HL-60/S4 (cell line): ENCODE measurements around the gene VASH1.
"Not testable (repeated sequence)": the region's sequence is repeated elsewhere in the genome, so short reads cannot be mapped to it uniquely, and the experiment has no call there.

Experiments used
- in situ Hi-C: fragments of 300-500 bp; cut with MboI; formaldehyde crosslinking; loops from 2 replicates; pipeline ENCODE4 v1.14.3; 2022; ENCODE audit warnings: low sequenced_read_pairs

VASH1 gene

GRCh38 chr14:76761136-76761959 is at the start of gene VASH1:
TSS of gene VASH1 (plus strand) at chr14:76761468. CDS start at chr14:76762822, 1,354 bp downstream.
- in situ Hi-C loops = no loop called here

- in situ Hi-C loops = loop anchor here (10.0 kb wide), 1 partner anchor 72 kb away; no protein-coding TSS in a partner anchor
Observed at GRCh38 chr14:76713121-76713520, 48.1 kb upstream of the VASH1 start.

GRCh38 chr14:76714470-76714869 is 46.8 kb upstream of the VASH1 start:
- in situ Hi-C loops = loop anchor here (10.0 kb wide), 1 partner anchor 70 kb away; no protein-coding TSS in a partner anchor

- in situ Hi-C loops = loop anchor here (10.0 kb wide), 1 partner anchor 70 kb away; no protein-coding TSS in a partner anchor
Observed at GRCh38 chr14:76715101-76715500, 46.2 kb upstream of the VASH1 start.

DNA sequence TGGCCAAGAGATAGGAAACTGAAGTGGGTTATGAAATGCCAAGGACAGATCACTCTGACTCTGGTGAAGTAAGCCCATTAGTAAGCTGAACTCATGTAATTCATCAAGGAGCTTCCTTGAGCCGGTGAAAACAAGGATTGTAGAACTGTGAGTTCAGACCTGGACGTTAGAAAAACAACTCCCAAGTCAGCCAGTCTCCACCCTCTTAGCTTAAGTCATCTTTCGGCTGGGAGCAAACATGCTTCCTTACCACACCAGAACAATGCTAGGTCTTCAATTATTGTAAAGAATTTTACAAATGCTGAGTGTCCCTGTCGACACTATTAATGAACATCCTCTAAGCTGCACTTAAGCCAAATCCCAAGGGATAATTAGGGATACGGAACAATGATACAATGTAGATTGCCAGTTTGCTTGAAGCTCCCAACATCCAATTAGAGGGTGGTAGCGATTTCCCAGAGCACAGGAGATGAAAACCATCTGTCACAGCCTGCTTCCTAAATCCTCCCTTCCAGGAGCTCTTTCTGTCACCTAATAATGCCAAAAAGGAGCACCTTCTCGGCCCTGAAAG is 45.7 kb upstream of the VASH1 start:
- in situ Hi-C loops = loop anchor here (10.0 kb wide), 1 partner anchor 69 kb away; no protein-coding TSS in a partner anchor

DNA sequence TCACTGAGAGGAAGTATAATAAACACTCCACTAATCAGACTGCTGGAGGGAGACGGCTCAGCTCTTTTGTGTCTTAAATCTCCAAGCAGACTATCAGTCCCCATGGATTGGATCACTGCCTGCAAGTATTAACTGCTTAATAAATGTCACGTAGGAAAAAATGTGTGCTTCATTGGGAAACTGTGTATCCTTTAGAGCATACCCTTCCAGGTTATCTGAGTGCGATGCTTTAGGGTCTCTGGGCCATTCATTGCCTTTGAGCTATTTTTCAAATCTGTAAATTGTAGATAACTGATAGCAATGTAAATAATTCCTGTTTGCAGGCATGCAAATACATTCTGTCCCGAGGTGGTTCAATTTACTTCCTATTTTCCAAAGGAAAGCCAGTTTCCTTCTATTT is 45.0 kb upstream of the VASH1 start:
- in situ Hi-C loops = loop anchor here (10.0 kb wide), 1 partner anchor 69 kb away; no protein-coding TSS in a partner anchor

DNA sequence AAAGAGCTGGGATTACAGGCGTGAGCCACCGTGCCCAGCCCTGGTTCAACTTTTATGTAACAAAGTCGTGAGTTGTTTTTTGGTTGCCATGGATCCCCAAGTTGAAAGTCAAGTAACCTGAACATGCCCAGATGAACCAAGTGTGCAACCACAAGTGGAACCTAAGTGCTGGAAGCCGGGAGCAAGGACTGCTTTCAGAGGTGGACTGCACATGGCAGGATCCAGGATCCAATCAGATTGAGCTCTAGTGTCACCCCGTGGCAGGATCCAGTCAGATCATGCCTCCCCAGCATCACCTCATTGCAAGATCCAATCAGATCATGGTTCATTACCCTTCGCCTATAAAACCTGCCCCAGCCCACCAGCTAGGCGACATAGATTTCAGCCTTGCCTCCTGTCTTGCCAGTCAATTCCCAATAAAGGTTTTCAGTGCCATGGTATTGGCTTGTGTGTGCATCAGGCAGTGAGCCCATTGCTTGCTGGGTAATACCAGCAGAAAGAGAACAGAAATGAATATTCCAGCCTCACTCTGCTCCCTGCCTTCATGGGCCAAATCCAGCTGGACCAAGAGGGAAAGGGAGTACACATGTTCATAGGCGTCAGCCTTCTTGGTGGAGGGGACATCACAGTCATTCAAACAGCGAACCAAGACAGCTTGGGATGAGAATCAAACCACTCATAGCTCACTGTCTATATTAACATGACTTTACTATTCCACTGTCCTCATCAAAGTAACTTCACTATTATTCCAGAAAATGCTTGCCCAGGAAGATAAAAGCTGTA is 43.6 kb upstream of the VASH1 start:
- in situ Hi-C loops = loop anchor here (10.0 kb wide), 1 partner anchor 67 kb away; no protein-coding TSS in a partner anchor

DNA sequence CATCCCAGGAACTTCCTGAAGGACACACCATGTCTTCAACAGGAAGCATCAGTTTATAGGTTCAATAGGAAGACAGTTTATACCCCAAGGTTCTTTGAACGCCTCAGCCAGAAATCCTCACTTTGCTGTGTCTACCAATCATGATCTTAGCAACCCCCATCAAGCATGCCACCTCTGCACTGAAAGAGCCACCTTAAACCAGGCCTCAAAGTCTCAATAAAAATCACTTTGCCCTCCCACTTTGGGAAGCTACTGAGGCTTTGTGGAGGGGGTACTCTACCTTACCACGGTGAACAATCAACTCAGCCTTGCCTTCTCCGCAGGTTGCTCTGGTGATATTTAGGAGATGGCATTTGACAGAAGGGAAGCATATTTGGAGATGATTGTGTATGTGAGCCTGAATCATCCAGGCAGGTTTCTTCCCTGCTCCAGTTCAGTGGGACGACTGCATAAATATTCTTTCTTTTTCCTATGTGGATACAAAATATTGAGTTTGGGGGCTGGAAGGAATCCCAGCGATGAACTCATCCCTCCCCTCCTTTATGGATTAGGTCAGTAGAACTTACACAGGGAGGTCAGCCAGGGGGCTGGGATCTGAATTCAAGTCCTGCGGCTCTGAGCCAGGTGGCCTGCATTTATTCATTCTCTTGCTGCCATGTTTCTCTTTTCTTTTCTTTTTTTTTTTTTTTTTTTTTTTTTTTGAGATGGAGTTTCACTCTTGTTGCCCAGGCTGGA is 42.8 kb upstream of the VASH1 start:
- in situ Hi-C loops = loop anchor here (10.0 kb wide), 1 partner anchor 66 kb away; no protein-coding TSS in a partner anchor

DNA sequence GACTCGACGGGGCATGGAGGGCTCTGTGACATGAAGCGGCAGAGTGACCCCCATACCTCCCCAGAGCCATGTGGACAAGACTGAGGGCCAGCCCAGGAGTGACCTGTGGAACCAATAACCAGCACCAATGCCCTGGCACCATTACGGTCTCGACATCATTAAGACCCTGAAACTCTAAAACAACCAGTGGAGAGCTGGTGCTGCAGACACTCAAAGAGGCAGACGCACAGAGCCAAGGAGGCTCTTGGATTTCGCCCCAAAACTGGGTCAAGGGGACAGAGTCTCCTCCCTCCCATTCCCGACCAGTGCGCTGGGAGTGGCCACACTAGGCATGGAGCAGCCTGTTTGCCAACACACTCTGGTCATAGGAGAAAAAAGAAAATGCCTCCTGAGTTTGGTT is 41.6 kb upstream of the VASH1 start:
- in situ Hi-C loops = loop anchor here (10.0 kb wide), 1 partner anchor 65 kb away; no protein-coding TSS in a partner anchor

- in situ Hi-C loops = no loop called here
Observed at GRCh38 chr14:76720382-76720813, 40.9 kb upstream of the VASH1 start.

GRCh38 chr14:76721506-76721905 is 39.8 kb upstream of the VASH1 start:
- in situ Hi-C loops = not testable (repeated sequence)

GRCh38 chr14:76724651-76725550 is 36.4 kb upstream of the VASH1 start:
- in situ Hi-C loops = no loop called here

DNA sequence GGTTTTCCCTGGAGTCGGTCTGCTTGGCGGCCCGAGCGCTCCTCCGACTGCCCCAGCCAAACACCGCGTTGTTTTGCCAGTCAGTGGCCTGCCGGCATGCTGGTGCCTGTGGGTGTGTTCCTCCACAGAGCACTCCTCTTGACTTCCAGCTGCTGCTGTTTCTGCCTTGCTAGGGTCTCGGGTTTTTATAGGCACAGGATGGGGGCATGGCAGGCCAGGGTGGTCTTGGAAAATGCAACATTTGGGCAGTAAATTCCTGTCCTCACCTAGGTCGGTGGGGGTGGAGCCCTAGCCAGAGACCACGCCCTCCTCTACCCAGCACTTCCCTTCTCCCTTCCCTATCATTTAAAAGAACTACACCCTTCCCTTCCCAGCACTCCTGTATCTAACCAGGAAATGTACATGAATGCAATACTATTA is 34.7 kb upstream of the VASH1 start:
- in situ Hi-C loops = no loop called here

DNA sequence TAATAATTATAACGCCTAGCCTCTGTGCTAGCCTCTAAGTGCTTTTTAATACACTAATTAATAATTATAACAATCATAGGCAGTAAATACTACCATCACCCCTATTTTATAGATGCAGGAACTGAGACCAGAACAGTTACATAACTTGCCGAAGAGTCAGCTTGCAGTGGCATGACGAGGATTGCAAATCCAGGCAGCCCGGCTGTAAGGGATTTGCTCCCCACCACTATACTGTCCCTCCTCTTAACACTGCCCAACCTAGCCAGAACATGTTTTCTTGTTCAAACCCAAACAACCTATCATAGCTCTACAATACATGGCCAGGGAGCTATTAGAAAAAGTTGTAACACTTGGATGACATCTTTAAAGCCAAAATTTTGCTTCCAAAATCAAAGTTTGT is 33.9 kb upstream of the VASH1 start:
- in situ Hi-C loops = no loop called here

DNA sequence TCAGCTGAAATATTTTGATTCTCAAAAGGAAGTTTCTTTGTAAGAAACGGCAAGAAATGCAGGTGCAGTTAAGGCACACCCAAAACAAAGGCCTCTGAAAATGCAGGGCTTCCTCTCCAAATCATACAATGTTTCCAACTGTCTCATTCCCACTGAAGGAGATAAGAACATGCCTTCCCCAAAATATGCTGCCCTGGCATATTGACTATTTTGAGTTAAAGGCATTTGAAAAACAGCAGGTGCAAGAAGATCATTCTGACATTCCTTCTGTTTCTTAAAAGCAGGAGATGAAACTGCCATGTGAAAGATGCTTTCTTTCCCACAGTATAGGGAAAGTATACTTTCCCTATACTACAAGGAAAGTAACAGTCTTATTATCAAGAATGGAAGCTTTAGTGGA is 33.4 kb upstream of the VASH1 start:
- in situ Hi-C loops = no loop called here

- in situ Hi-C loops = no loop called here
Observed at GRCh38 chr14:76729258-76729657, 32.0 kb upstream of the VASH1 start.

DNA sequence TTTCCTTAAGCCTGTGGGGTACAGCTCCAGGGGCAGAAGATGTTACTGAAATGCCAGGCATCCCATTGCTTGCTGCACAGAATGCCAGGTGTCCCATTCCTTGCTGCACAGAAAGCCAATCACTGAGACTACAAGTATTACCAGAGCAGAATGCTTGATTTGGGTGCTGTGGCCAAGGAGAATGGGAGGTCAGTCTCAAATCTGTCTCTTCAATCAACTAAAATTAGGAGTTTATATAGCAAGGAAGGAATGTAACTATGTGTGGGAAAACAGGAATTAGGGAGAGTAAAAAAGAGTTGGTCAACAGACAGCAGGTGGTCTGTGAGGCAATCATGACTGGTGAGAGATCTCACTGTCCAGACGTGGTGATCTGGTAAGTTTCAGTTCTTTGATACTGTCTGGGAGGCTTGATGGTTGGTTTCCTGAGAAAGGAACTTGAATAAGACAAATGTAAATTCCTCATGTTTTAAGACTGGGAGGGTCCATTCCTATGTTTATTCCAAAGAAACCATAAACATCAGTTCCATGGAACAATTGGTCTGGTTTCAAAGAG is 31.2 kb upstream of the VASH1 start:
- in situ Hi-C loops = no loop called here

GRCh38 chr14:76734501-76734900 is 26.8 kb upstream of the VASH1 start:
- in situ Hi-C loops = not testable (repeated sequence)

DNA sequence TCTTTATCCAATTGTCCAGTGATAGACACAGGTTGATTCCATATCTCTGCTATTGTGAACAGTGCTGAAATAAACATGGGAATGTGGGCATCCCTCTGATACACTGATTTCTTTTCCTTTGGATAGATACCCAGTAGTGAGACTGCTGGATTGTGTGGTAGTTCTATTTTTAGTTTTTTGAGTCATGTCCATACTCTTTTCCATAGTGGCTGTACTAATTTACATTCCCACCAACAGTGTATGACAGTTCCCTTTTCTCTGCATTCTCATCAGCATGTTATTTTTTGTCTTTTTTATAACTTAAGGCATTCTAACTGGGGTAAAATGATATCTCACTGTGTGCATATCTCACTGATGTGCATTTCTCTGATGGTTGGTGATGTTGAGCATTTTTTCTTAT is 24.8 kb upstream of the VASH1 start:
- in situ Hi-C loops = no loop called here
